A673 (cell line): ENCODE measurements around the gene CHD3.

Experiments
- EZH2 ChIP-seq: fragments of 200-600 bp; sonication (generic); IDR thresholded peaks from 2 replicates; pipeline ENCODE4 v1.6.1; 2017; ENCODE audit warnings: borderline replicate concordance, low read depth, mild to moderate bottlenecking, mixed read lengths, antibody characterized with exemption, low read length; ENCODE audit not compliant: poor library complexity, severe bottlenecking
- TF ChIP-seq, protein P1 (sequence below): fragments of 300-800, 200-600 bp; sonication (generic); conservative IDR thresholded peaks from 2 replicates; pipeline ENCODE4 v1.5.1; 2017; ENCODE audit warnings: low read depth, mild to moderate bottlenecking, antibody characterized with exemption, low read length, moderate library complexity, mixed read lengths

DNA sequence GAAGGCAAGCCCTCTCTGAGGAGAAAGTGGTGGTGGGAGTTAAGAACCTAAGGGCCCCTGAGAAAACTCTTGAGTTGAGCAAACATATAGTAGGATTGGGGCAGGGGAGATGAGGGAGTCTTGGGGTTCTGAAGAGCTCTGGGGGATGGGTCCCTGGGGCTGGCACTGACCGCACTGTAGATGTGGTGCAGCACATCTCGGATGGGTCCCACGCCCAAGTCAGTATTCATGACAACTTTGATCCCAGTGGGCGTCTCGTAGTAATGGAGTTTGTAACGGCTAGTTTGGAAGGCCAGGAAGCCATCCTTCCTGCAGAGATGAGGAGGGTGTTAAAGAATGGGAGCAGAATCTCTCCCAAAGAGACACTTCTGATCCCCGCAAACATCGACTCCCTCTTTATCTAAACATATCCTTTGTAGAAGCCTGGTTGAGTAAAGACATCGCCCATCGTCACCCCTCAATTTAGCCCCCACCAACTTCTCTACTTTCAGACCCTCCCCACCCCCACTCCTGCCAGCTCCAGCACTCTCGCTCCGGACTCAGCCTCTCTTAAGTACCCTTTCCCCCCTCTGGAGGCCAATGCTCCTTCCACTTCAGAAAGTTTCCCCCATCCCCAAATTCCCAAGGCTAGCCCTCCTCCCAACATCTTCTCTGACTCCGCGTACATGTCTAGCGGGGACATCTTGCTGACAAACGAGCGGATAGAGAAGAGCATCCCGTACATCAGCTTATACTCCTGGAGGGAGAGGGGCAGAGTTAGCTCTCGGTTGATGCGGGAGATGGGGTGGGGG lies 42.4 kb downstream of the CHD3 start:
- TF ChIP-seq, protein P1, sequence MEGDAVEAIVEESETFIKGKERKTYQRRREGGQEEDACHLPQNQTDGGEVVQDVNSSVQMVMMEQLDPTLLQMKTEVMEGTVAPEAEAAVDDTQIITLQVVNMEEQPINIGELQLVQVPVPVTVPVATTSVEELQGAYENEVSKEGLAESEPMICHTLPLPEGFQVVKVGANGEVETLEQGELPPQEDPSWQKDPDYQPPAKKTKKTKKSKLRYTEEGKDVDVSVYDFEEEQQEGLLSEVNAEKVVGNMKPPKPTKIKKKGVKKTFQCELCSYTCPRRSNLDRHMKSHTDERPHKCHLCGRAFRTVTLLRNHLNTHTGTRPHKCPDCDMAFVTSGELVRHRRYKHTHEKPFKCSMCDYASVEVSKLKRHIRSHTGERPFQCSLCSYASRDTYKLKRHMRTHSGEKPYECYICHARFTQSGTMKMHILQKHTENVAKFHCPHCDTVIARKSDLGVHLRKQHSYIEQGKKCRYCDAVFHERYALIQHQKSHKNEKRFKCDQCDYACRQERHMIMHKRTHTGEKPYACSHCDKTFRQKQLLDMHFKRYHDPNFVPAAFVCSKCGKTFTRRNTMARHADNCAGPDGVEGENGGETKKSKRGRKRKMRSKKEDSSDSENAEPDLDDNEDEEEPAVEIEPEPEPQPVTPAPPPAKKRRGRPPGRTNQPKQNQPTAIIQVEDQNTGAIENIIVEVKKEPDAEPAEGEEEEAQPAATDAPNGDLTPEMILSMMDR, result no peak
- TF ChIP-seq EZH2, result no peak
